Tibial artery (tissue), 4 donors: ENCODE measurements around the gene NINJ2.
"Not testable (repeated sequence)": the region's sequence is repeated elsewhere in the genome, so short reads cannot be mapped to it uniquely, and the experiment has no call there.

ENCODE experiments used
- DNase-seq, 2 donors: peaks; one replicate each; pipeline ENCODE4 v3.0.0-alpha.2; 2019
- H3K27ac ChIP-seq, 2 donors: fragments of 200-600 bp; sonication (generic) in 1 of 2; 1 replicate in 1 of 2; 2 replicates in 1 of 2; pipeline ENCODE4 v1.5.1; 2018 to 2019; ENCODE audit warnings: mild to moderate bottlenecking in 1 of 2
- H3K27me3 ChIP-seq, 2 donors: fragments of 200-600 bp; sonication (generic) in 1 of 2; one replicate each; pipeline versions ENCODE4 v1.5.1 to v1.6.0; 2016 to 2019
- H3K36me3 ChIP-seq, 3 donors: fragments of 200-600 bp; sonication (generic) in 2 of 3; one replicate each; pipeline ENCODE4 v1.5.1; 2016 to 2019; ENCODE audit warnings: mild to moderate bottlenecking in 2 of 3
- H3K4me1 ChIP-seq, 4 donors: fragments of 200-600 bp; sonication (generic) in 2 of 4; 1 replicate in 3 of 4; 2 replicates in 1 of 4; pipeline ENCODE4 v1.5.1; 2016 to 2019
- H3K4me3 ChIP-seq, 2 donors: fragments of 200-600 bp; sonication (generic) in 1 of 2; 1 replicate in 1 of 2; 2 replicates in 1 of 2; pipeline ENCODE4 v1.5.1; 2018 to 2019; ENCODE audit warnings: mild to moderate bottlenecking in 2 of 2
- H3K9me3 ChIP-seq, 3 donors: fragments of 200-600 bp; sonication (generic) in 1 of 3; one replicate each; pipeline ENCODE4 v1.5.1; 2016 to 2019
- intact Hi-C: fragments of 100-400 bp; cut with DNase I; formaldehyde crosslinking; loops from one replicate; pipeline ENCODE4 v1.15.0; 2023; ENCODE audit warnings: low total_unique reads
- TF ChIP-seq, protein P1 (sequence below), 2 experiments: fragments of 200-600 bp in 1 of 2; fragments of 450-650 bp in 1 of 2; IDR thresholded peaks; one replicate each; pipeline ENCODE4 v1.5.1; 2017 to 2019; ENCODE audit warnings: antibody characterized with exemption in 2 of 2, mild to moderate bottlenecking in 1 of 2, moderate library complexity in 1 of 2

Gene NINJ2

DNA sequence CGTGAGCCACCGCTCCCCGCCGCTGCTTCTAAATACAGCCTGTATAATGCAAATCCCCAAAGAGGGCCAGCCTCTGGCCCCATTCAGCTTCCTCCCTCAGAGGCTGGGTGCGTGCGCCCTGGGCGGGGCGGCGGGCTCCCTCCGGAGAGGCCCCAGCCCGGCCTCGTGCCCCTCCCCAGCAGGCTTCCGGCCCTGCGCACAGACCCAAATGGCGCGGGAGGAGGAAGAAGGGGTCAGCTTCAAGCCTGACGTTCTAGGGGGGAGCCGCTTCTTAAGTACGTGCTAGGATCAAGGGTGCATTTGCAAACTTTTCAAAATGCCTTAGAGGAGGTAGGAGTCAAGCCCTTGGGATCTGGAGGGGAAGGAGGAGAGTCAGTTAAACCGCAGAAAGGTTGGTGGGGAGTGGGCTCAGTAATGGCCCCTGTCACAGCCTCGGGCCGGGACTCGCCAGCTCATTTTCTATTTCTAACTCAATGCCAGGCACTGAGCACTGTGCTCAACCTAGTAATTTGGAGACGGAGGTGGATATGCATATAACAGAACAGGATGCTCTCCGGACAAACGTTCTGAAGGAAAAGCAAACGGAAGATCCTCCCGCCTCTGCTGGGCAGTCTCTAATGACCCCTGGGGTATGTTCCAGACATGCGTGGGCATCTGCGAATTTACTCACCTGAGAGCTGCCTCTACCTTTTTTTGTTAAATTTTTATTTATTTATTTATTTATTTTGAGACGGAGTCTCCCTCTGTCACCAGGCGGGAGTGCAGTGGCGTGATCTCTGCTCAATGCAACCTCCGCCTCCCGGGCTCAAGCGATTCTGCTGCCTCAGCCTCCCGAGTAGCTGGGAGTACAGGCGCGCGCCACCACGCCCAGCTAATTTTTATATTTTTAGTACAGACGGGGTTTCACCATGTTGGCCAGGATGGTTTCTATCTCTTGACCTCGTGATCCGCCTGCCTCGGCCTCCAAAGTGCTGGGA lies 32.3 kb downstream of the NINJ2 start:
- TF ChIP-seq, protein P1, sequence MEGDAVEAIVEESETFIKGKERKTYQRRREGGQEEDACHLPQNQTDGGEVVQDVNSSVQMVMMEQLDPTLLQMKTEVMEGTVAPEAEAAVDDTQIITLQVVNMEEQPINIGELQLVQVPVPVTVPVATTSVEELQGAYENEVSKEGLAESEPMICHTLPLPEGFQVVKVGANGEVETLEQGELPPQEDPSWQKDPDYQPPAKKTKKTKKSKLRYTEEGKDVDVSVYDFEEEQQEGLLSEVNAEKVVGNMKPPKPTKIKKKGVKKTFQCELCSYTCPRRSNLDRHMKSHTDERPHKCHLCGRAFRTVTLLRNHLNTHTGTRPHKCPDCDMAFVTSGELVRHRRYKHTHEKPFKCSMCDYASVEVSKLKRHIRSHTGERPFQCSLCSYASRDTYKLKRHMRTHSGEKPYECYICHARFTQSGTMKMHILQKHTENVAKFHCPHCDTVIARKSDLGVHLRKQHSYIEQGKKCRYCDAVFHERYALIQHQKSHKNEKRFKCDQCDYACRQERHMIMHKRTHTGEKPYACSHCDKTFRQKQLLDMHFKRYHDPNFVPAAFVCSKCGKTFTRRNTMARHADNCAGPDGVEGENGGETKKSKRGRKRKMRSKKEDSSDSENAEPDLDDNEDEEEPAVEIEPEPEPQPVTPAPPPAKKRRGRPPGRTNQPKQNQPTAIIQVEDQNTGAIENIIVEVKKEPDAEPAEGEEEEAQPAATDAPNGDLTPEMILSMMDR (IDR thresholded peaks at IDR 0.05): no peak
- no peaks in the 10 kb centered on the region for H3K9me3 ChIP-seq
- H3K36me3 ChIP-seq: no peaks in the 10 kb centered on the region
- peak overlapping the region; percentile 49 to 73 for H3K27ac ChIP-seq
- H3K4me3 ChIP-seq: peak overlapping the region in 1 of 2 donors; percentile 7
- intact Hi-C loops: no loop called here
- peaks cover 9 to 43% (median 23%) of the 10 kb centered on the region in 4 donors for H3K4me1 ChIP-seq
- no peaks in the 10 kb centered on the region for H3K27me3 ChIP-seq
- DNase-seq: peak; percentile 50 to 82

DNA sequence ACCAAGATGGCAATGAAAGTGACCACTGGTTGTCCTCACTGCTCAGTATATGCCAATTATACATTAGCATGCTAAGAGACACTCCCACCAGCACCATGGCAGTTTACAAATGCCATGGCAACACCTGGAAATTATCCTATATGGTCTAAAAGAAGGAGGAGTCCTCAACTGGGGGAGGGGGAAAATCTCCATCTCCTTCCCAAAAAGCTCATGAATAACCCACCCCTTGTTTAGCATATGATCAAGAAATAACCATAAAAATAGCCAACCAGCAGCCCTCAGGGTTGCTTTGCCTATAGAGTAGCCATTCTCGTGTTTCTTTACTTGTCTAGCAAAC lies 34.5 kb downstream of the NINJ2 start:
- H3K27ac ChIP-seq, H3K4me3 ChIP-seq, H3K36me3 ChIP-seq, DNase-seq, H3K9me3 ChIP-seq, intact Hi-C loops, H3K27me3 ChIP-seq: not testable (repeated sequence)
- peaks cover 9 to 39% (median 22%) of the 10 kb centered on the region in 4 donors for H3K4me1 ChIP-seq

DNA sequence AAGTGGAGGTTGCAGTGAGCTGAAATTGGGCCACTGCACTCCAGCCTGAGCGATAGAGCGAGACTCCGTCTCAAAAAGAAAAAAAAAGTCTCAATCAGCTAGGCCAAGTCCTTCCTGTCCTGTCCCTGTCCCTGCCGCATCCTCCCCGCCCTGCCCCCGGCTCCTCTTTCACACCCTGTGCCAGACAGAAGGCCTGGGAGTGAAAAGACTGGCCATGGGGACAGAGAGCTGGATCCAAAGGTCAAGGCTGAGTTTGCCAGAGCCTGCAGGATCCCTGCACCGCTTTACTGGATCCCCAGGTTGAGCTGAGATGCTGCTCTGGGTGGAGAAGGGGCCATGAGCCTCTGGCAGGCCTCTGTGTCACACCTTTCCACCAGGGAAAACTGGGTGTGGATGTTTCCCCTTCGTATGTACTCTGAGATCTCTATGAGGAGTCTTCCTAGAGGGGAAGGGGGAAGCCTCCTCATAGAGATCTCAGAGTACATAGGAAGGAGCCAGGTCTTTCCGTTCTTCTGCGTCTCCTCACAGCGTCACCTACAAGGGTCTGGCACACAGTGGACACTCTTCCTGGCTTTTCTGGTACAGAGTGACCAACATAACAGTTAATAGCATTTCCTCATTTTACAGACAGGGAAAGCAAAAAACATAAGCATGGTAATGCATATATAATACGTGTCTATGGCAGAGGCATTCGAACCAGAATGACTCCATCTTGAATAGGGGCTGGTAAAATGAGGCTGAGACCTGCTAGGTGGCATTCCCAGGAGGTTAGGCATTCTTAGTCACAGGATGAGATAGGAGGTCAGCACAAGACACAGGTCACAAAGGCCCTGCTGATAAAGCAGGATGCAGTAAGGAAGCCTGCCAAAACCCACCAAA lies 35.1 kb downstream of the NINJ2 start:
- H3K4me3 ChIP-seq: no peak overlapping the region
- no peak overlapping the region for H3K27ac ChIP-seq
- no peaks in the 10 kb centered on the region for H3K9me3 ChIP-seq
- H3K4me1 ChIP-seq: peaks cover 9 to 33% (median 18%) of the 10 kb centered on the region in 4 donors
- no peak for DNase-seq
- intact Hi-C loops: no loop called here
- no peaks in the 10 kb centered on the region for H3K36me3 ChIP-seq
- H3K27me3 ChIP-seq: no peaks in the 10 kb centered on the region
- TF ChIP-seq, protein P1 (IDR thresholded peaks at IDR 0.05): no peak

DNA sequence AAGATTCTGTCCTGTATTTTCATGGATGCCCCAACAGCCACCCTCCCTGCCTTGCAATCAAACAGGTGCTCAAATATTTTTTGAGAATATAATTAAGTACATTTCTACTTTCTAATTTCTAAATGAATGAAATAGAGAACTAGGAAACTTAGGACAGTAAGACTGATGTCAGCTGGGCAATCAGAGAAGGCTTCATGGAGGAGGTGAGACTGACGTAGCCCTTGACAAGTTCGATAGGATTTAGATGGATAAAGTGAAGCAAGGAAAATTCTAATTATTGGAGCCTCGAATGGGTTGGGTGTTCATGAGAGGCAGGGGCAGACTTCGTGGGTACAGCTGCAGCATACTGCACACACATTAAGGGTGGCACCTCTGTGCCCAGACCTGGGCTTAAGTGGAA lies 36.0 kb downstream of the NINJ2 start:
- H3K36me3 ChIP-seq: no peaks in the 10 kb centered on the region
- intact Hi-C loops: no loop called here

DNA sequence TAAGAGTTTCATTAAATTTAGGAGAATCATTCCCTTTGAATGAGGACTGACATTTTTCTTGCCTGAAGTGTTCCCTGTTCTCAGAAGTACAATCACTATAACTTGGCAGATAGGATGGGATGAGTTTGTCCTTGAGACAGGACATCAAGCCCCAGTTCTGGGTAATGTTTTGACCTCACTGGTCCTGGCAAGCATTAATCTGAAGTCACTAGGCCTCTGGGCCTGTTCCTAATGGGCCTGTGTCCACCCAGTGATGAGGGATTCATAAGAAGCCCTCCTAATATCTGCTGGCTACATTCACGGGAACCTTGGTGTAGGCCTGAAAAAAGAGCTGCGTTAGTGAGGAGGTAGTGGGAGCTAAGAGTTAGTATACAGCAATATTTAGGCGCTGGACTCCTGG lies 37.2 kb downstream of the NINJ2 start:
- Histone ChIP-seq H3K36me3 (no peaks in the 10 kb centered on the region), H3K27me3 (no peaks in the 10 kb centered on the region), H3K4me1 (peaks cover 0 to 12% (median under 1%) of the 10 kb centered on the region in 4 donors), H3K4me3 (no peak overlapping the region), H3K27ac (no peak overlapping the region), H3K9me3 (no peaks in the 10 kb centered on the region)
- intact Hi-C loops: no loop called here
- DNase-seq: no peak
- TF ChIP-seq, protein P1 (IDR thresholded peaks at IDR 0.05): no peak

More for the DNA sequence above, 36.0 kb downstream of the NINJ2 start:
- DNase-seq: no peak
- TF ChIP-seq, protein P1 (IDR thresholded peaks at IDR 0.05): no peak
- H3K27me3 ChIP-seq: no peaks in the 10 kb centered on the region
- H3K27ac ChIP-seq: no peak overlapping the region
- no peaks in the 10 kb centered on the region for H3K9me3 ChIP-seq
- H3K4me1 ChIP-seq: peaks cover 9 to 25% (median 11%) of the 10 kb centered on the region in 4 donors
- no peak overlapping the region for H3K4me3 ChIP-seq
